Measurements from ENCODE around the gene GAS2L2. TPM values are rescaled to one million over a fixed set of nuclear protein-coding genes. Genes with fewer than 3 reads are reported as not detected.

The GAS2L2 gene
- total RNA-seq, 2 experiments from 2014 or later = 0.27 to 0.34 TPM

DNA sequence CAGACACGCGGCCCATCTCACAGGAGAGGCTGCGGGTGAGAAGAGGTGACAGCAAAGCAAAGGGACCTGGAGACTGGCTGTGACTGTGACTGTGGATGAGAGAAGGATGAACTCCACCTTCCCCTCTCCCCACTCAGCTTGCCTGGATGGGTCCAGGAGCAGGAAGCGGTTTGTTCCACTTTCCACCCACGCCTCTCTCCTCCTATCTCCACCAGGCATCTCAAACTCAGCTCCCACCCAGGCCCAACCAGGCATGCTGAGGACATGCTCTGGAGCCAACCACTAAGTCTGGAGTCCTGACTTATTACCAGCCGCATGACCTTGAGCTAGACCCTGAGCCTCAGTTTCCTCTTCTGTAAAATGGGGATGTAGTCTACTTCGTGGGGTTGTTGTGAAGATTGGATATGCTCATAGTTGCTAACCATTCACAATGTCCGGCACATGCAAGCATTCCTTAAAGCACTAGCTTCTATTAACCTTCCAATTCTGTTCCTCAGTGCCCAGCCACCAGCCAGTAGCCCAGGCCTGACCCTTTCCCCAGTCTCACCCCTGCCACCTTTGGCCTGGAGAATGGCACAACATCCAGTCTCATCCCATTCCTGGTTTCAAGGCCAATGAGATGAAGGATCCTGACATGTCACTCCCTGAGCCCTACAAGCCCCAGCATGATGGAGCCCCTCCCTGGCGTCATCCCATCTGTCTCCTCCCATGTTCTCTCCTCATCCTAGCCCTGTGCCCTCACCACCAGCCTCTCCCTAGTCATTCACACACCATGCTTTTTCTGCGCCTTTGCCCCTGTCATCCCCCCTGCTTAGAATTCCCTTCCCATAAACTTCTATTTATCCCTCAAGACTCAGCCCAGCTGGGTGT lies 2.3 kb downstream of the GAS2L2 start:
- ATAC-seq (no peak), DNase-seq (no peak)
- Mint-ChIP-seq H3K27ac (peak overlapping the region; percentile 36), H3K4me1 (ENCODE audit: low read depth) (peaks cover 33% of the 10 kb centered on the region), H3K27me3 (peaks cover 36% of the 10 kb centered on the region), H3K36me3 (ENCODE audit: low read depth) (no peaks in the 10 kb centered on the region), H3K4me3 (peak overlapping the region; percentile 61), H3K9me3 (no peaks in the 10 kb centered on the region)
- intact Hi-C loops (cut with micrococcal nuclease) = no loop called here
- no peak for TF ChIP-seq CTCF (IDR thresholded peaks at IDR 0.05)
- CTCF ChIA-PET = interaction anchor here (0.9 to 7.4 kb wide), 5 partner anchors 15 to 196 kb away, joined by 3 to 121 read pairs (median 3); no protein-coding TSS in a partner anchor
- POLR2A ChIA-PET = interaction anchor here (0.8 kb wide), 1 partner anchor 212 kb away, joined by 3 read pairs; no protein-coding TSS in a partner anchor

DNA sequence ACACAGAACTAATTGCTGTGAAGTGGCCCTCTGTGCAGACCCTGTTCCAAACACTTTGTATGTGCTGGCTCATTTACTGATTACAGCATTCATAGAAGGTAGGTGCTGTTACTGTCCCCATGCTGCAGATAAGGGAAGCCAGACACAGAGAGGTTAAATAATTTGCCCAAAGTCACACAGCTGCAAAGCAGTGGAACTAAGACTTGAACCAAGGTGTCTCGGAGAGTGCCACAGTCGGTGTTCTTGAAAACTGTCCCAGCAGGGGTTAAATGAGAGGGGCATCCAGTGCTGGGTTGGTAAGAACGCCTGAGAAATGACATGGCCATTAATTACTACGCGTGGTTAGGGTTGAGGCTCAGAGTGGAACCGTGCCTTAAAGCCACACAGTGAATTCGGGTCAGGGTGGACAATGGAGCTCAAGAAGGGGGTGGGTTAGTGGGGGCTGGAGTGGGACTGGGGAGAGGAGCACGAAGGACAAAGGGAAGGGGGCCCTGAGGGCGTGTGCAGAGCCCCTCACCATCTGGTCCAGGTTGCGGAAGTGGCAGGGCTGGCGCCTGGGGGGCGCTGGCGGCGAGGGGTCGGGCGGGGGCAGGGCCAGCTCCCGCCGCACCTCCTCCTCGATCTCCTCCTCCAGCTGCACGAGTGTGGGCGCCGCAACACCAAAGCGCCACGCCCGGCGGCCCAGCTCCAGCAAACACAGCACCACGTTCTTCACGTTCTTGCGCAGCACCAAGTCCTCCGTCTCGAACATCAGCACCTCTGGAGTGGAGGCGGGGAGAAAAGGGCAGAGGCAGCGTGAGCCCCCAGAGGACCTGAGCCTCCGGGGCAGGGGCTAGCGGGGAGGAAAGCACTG lies 3.3 kb downstream of the GAS2L2 start:
- no peaks in the 10 kb centered on the region for H3K36me3 Mint-ChIP-seq (ENCODE audit: low read depth)
- peak; percentile 65 for DNase-seq
- H3K4me3 Mint-ChIP-seq = peak overlapping the region; percentile 61
- H3K4me1 Mint-ChIP-seq (ENCODE audit: low read depth) = peaks cover 33% of the 10 kb centered on the region
- no peak overlapping the region for H3K27ac Mint-ChIP-seq
- ChIA-PET CTCF (interaction anchor here (0.9 to 7.4 kb wide), 8 partner anchors 10 to 195 kb away, joined by 3 to 121 read pairs (median 4); no protein-coding TSS in a partner anchor), POLR2A (interaction anchor here (0.6 to 1.2 kb wide), 5 partner anchors 15 to 823 kb away, joined by 3 to 5 read pairs (median 3); partner anchors contain the start of gene SLFN12L)
- intact Hi-C loops (cut with micrococcal nuclease) = loop anchor here (5.0 to 10.0 kb wide), 2 partner anchors 137 to 575 kb away; no protein-coding TSS in a partner anchor
- ATAC-seq = peak; percentile 19
- H3K9me3 Mint-ChIP-seq = no peaks in the 10 kb centered on the region
- peaks cover 36% of the 10 kb centered on the region for H3K27me3 Mint-ChIP-seq
- no peak for TF ChIP-seq CTCF (IDR thresholded peaks at IDR 0.05)

DNA sequence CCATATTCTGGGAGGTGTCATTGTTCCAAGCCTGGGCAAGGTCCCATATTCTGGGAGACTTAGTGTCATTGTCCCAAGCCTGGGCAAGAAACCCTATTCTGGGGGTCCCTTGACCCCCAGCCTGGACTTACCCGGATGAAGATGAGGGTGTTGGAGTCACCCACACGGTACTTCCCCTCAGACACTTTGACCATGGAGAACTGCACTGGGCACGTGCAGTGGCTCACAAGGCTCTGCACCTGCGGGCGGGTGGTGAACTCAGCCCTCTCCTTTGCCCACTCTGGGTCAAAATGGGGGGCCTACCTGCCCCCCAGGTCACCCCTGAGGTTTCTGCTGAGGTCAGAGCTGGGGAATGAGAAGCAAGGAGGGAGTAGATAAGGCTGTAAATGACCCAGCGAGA lies 4.1 kb downstream of the GAS2L2 start:
- Mint-ChIP-seq H3K27ac (peak overlapping the region; percentile 70), H3K4me1 (ENCODE audit: low read depth) (peaks cover 33% of the 10 kb centered on the region), H3K27me3 (peaks cover 39% of the 10 kb centered on the region), H3K4me3 (no peak overlapping the region), H3K9me3 (no peaks in the 10 kb centered on the region), H3K36me3 (ENCODE audit: low read depth) (no peaks in the 10 kb centered on the region)
- TF ChIP-seq CTCF (IDR thresholded peaks at IDR 0.05) = no peak
- intact Hi-C loops (cut with micrococcal nuclease) = loop anchor here (5.0 to 10.0 kb wide), 2 partner anchors 137 to 574 kb away; no protein-coding TSS in a partner anchor
- DNase-seq = no peak
- ATAC-seq = no peak
- ChIA-PET CTCF (interaction anchor here (1.1 to 7.4 kb wide), 13 partner anchors 10 to 629 kb away, joined by 3 to 121 read pairs (median 14); partner anchors contain the start of gene C17orf50), POLR2A (interaction anchor here (0.8 to 1.2 kb wide), 4 partner anchors 8 to 212 kb away, joined by 3 to 5 read pairs (median 3); partner anchors contain the start of gene SLFN12L)

DNA sequence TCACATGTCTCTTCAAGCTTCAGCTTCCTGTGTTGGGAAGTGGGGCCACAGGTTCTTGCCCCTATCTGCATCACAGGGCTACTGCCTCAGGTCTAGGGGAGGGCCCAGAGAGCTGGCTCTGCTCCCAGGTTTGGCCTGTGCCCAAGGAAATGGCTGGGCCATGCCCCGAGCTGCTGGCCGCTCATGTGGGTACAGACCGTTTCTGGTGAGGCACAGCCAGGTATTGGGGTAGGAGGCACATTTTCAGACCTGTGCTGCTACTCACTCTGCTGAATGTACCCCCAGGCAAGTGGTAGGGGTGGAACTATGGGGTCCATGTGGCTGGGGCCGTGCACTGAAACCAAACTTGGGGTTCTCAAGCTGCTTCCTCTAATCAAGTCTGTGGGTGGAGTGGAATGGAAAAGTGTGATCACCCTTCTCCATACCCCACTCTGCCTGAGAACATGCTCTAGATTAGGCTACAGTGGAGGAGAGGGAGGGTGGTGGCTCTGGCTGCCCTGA lies 4.6 kb downstream of the GAS2L2 start:
- ChIA-PET CTCF (interaction anchor here (1.1 to 7.4 kb wide), 30 partner anchors 9 to 628 kb away, joined by 3 to 121 read pairs (median 6); partner anchors contain the start of genes C17orf50, RASL10B and TAF15), POLR2A (interaction anchor here (0.8 to 2.0 kb wide), 4 partner anchors 9 to 211 kb away, joined by 3 to 8 read pairs (median 6); partner anchors contain the start of genes SLFN12L and TAF15)
- peak overlapping the region; percentile 32 for H3K4me3 Mint-ChIP-seq
- H3K27me3 Mint-ChIP-seq = peaks cover 42% of the 10 kb centered on the region
- H3K4me1 Mint-ChIP-seq (ENCODE audit: low read depth) = peaks cover 33% of the 10 kb centered on the region
- no peaks in the 10 kb centered on the region for H3K9me3 Mint-ChIP-seq
- ATAC-seq (peak; percentile 46), DNase-seq (peak; percentile 59)
- TF ChIP-seq CTCF (IDR thresholded peaks at IDR 0.05) = no peak
- H3K27ac Mint-ChIP-seq = peak overlapping the region; percentile 70
- intact Hi-C loops (cut with micrococcal nuclease) = loop anchor here (5.0 to 10.0 kb wide), 2 partner anchors 136 to 574 kb away; no protein-coding TSS in a partner anchor
- no peaks in the 10 kb centered on the region for H3K36me3 Mint-ChIP-seq (ENCODE audit: low read depth)

Data from activated CD8-positive, alpha-beta T cell treated with anti-CD3 and anti-CD28 coated beads for 36 hours (primary cell).